GM18508 (cell line): Measurements from ENCODE around the gene INPP5F.
"Not testable (repeated sequence)": the region's sequence is repeated elsewhere in the genome, so short reads cannot be mapped to it uniquely, and the experiment has no call there.

Experiments used
- ATAC-seq: cut with Tn5 transposase; IDR thresholded peaks from one replicate; pipeline ENCODE4 v1.9.1; 2021; ENCODE audit warnings: moderate number of reproducible peaks; ENCODE audit not compliant: insufficient read depth, unreplicated experiment

INPP5F gene

GRCh38 chr10:119859420-119860258, 133.8 kb downstream of the INPP5F start:
- ATAC-seq = no peak

GRCh38 chr10:119860866-119861607, 135.2 kb downstream of the INPP5F start:
- no peak for ATAC-seq

DNA sequence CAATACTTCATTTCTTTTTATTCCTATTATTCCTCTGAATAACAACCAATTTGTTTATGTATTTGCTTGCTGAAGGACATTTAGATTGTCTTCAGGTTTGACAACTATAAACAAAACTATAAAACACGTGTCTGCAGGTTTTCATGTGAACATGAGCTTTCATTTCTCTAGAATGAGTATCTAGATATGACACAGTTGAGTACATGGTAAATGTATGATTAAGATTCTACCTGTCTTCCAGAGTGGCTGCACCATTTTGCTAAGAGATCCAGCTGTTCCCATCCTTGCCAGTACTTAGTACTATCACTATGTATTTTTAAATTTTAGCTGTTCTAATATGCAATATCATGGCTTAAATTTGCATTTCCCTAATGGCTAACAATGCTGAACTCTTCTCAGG, 136.7 kb downstream of the INPP5F start:
- no peak for ATAC-seq

- ATAC-seq = no peak
Measured at GRCh38 chr10:119863951-119864565, 138.2 kb downstream of the INPP5F start.

DNA sequence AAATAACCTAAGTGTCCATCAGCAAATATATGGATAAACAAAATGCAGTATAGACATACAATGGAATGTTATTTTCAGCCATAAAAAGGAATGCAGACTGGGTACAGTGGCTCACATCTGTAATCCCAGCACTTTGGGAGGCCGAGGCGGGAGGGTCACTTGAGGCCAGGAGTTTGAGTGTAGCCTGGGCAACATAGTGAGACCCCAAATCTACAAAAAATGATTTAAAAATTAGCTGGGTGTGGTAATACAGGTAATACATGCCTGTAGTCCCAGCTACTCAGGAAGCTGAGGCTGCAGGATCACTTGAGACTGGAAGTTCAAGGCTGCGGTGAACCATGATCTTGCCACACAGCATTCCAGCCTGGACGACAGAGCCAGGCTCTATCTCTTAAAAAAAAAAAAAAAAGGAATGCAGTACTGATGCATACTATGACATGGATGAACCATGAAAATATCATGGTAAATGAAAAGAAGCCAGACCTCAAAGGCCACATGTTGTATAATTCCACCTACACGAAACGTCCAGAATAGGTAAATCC, 139.9 kb downstream of the INPP5F start:
- ATAC-seq = no peak

DNA sequence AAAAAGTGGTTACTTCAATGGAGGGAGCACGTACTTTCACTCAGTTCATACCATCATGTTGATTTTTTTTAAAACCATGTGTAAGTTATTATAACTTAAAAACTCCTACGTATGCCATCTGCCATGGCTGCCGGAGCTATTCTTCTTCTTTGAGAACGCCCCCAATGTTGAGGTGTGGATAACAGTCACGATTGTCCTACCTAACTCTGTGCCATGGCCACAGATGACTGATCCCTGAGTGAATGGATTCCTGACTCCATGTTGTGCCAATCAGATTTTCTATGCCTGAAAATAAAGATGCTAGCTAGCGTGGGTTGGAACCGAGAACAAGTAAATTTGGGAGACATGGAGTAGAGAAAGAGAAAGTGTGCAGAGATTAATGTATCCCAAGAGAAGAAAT, 141.5 kb downstream of the INPP5F start:
- ATAC-seq = no peak

GRCh38 chr10:119869398-119869797, 143.5 kb downstream of the INPP5F start:
- not testable (repeated sequence) for ATAC-seq

DNA sequence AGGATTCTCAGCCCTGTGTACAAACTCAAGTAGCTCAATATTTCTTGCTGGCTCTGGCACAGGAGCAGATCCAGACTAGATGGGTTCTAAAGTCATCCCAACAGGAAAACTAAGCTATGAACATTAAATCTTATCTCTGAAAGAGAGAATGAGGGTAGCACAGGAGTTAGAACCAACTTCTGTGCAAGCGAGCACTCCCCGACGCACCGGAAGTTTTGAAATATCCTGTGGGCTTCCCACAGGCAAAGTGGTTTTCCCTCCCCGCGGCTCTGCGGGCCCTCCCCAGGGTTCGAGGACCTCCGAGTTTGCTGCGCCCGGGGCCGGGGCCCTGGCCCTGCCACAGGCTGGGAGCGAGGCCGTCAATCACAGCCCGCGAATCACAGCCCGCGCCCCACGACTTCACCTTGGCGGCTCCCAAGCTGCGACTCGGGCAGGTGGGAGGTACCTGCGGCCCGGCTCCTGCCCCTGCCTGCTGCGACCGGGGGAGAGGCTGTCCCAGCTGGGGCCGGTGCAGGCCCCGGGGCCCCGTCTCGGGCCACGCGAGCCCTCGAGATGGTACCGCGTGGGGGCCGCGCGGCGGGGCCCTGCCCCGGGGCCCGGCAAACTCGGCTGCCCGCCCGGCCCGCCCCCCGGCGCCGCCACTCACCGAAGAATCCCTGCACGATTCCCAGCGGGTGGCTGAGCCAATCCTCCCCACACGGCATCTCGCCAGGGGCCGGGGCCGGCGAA, 146.2 kb downstream of the INPP5F start:
- peak; percentile 23 for ATAC-seq

DNA sequence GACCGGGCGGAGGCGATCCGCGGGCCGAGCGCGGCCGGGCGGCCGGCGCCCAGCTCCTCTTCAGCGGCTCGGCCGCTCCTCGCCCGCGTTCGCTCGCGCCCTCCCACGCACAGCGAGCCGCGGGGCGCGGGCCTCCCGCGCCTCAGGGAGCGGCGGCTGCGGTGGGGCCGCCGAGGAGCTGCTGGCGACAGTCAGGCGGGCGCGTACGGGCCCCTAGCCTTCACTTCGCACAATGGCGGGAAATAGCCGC, 146.7 kb downstream of the INPP5F start, which contains the start of gene MCMBP:
TSS of gene MCMBP (minus strand) at position 234 of the 250 bp plus-strand sequence. CDS start 259 bp downstream, outside the sequence.
- no peak for ATAC-seq

GRCh38 chr10:119872860-119873681, 147.2 kb downstream of the INPP5F start:
- ATAC-seq = peak; percentile 44

GRCh38 chr10:119878524-119878923, 152.7 kb downstream of the INPP5F start:
- ATAC-seq = no peak
